Liver (tissue), 9 donors: ENCODE data around the gene SAPCD2. TPM values are rescaled to one million over a fixed set of nuclear protein-coding genes. Genes with fewer than 3 reads are reported as not detected.
A peak's percentile ranks its signal among the peaks of the same experiment; 100 is the strongest.

ENCODE experiments used
- DNase-seq: peaks from one replicate; pipeline ENCODE4 v3.0.0-alpha.2; 2017; ENCODE audit warnings: low spot score
- H3K27ac ChIP-seq, 2 donors: one replicate each; pipeline ENCODE4 v1.7.0; 2013; ENCODE audit warnings: inconsistent platforms in 2 of 2, low read length in 2 of 2, control low read depth in 1 of 2, low read depth in 1 of 2, mild to moderate bottlenecking in 1 of 2
- H3K27me3 ChIP-seq, 4 donors: one replicate each; pipeline versions ENCODE4 v1.6.1 to v1.7.0; 2013; ENCODE audit warnings: low read length in 3 of 4, inconsistent platforms in 1 of 4, mild to moderate bottlenecking in 1 of 4, moderate library complexity in 1 of 4; ENCODE audit not compliant: control insufficient read depth in 4 of 4, insufficient read depth in 4 of 4
- H3K36me3 ChIP-seq, 4 donors: one replicate each; pipeline versions ENCODE4 v1.6.1 to v1.7.0; 2013; ENCODE audit warnings: low read length in 3 of 4, mild to moderate bottlenecking in 3 of 4, low read depth in 1 of 4, moderate library complexity in 1 of 4; ENCODE audit not compliant: control insufficient read depth in 4 of 4, insufficient read depth in 3 of 4
- H3K4me1 ChIP-seq, 4 donors: one replicate each; pipeline versions ENCODE4 v1.6.1 to v1.7.0; 2013; ENCODE audit warnings: low read length in 3 of 4, mild to moderate bottlenecking in 3 of 4, moderate library complexity in 1 of 4; ENCODE audit not compliant: control insufficient read depth in 4 of 4, insufficient read depth in 4 of 4
- H3K4me3 ChIP-seq, 3 donors: one replicate each; pipeline versions ENCODE4 v1.6.1 to v1.7.0; 2013; ENCODE audit warnings: low read length in 3 of 3, control low read depth in 1 of 3, low read depth in 1 of 3, mild to moderate bottlenecking in 1 of 3
- H3K9ac ChIP-seq, 2 donors: one replicate each; pipeline ENCODE4 v1.7.0; 2013; ENCODE audit warnings: low read length in 2 of 2, mild to moderate bottlenecking in 2 of 2, moderate library complexity in 2 of 2, control low read depth in 1 of 2, low read depth in 1 of 2
- H3K9me3 ChIP-seq, 4 donors: one replicate each; pipeline versions ENCODE4 v1.6.1 to v1.7.0; 2013; ENCODE audit warnings: low read length in 3 of 4; ENCODE audit not compliant: control insufficient read depth in 4 of 4
- CTCF ChIP-seq: fragments of 150-350 bp; IDR thresholded peaks from 2 replicates; pipeline ENCODE4 v1.5.1; 2017; ENCODE audit warnings: improper control_type of control experiment, low read depth, low read length; ENCODE audit not compliant: missing input control
- EGR1 ChIP-seq, 2 donors: IDR thresholded peaks; 2 replicates each; pipeline ENCODE4 v1.6.1; 2016 to 2018; ENCODE audit warnings: antibody characterized with exemption in 2 of 2, low read depth in 2 of 2
- GABPA ChIP-seq, 2 donors: IDR thresholded peaks in 1 of 2; conservative IDR thresholded peaks in 1 of 2; 2 replicates each; pipeline ENCODE4 v1.6.1; 2016; ENCODE audit warnings: antibody characterized with exemption in 2 of 2, mild to moderate bottlenecking in 1 of 2, moderate library complexity in 1 of 2
- HNF4G ChIP-seq: IDR thresholded peaks from 2 replicates; pipeline ENCODE4 v1.6.1; 2016; ENCODE audit warnings: antibody characterized with exemption
- JUND ChIP-seq, 2 donors: IDR thresholded peaks; 2 replicates each; pipeline ENCODE4 v1.6.1; 2016; ENCODE audit warnings: antibody characterized with exemption in 2 of 2
- NR2F2 ChIP-seq: IDR thresholded peaks from 2 replicates; pipeline ENCODE4 v1.6.1; 2016; ENCODE audit warnings: antibody characterized with exemption
- RAD21 ChIP-seq, 2 donors: IDR thresholded peaks; 2 replicates each; pipeline ENCODE4 v1.6.1; 2016; ENCODE audit warnings: antibody characterized with exemption in 2 of 2, mild to moderate bottlenecking in 2 of 2
- RXRA ChIP-seq, 2 donors: IDR thresholded peaks; 2 replicates each; pipeline ENCODE4 v1.6.1; 2017 to 2018; ENCODE audit warnings: antibody characterized with exemption in 2 of 2, mild to moderate bottlenecking in 1 of 2
- TAF1 ChIP-seq: conservative IDR thresholded peaks from 2 replicates; pipeline ENCODE4 v1.6.1; 2016; ENCODE audit warnings: antibody characterized with exemption, mild to moderate bottlenecking
- YY1 ChIP-seq: IDR thresholded peaks from 2 replicates; pipeline ENCODE4 v1.6.1; 2016; ENCODE audit warnings: antibody characterized with exemption, mild to moderate bottlenecking
- WGBS: extraction: QIAGEN DNeasy Blood & Tissue Kit; methylation state at CpG from one replicate; pipeline ENCODE4 v1.1.7; 2013; 5-methylcytosine and 5-hydroxymethylcytosine counted together
- polyA plus RNA-seq, 2 donors: library from polyadenylated mRNA; stranded (reverse) in 1 of 2; unstranded in 1 of 2; fragments of 200-250 nt in 1 of 2; fragments of >200 nt in 1 of 2; fragmentation: Nextera tagmentation in 1 of 2; extraction: Ambion mirVana in 1 of 2; gene quantifications; one replicate each; pipeline versions ENCODE4 v1.2.1 to v1.2.3, GENCODE V29; 2013 to 2015
- total RNA-seq, 2 donors: library from RNA; depleted of rRNA; stranded (reverse); fragments of >200 nt; gene quantifications; one replicate each; pipeline ENCODE4 v1.2.3, GENCODE V29; 2014
- TF ChIP-seq, protein P1 (sequence below): IDR thresholded peaks from 2 replicates; pipeline ENCODE4 v1.6.1; 2016; ENCODE audit warnings: antibody characterized with exemption, mild to moderate bottlenecking
- TF ChIP-seq, protein P2 (sequence below): IDR thresholded peaks from 2 replicates; pipeline ENCODE4 v1.6.1; 2016; ENCODE audit warnings: antibody characterized with exemption
- TF ChIP-seq, protein P3 (sequence below): IDR thresholded peaks from 2 replicates; pipeline ENCODE4 v1.6.1; 2016; ENCODE audit warnings: antibody characterized with exemption
- donor health status: healthy.
- donor health status: healthy.
- donor health status: healthy.
- donor health status: healthy.
- donor health status: healthy.

SAPCD2 gene
- total and polyA plus RNA-seq, 4 donors = 0.06 to 1.8 (median 0.23) TPM

DNA sequence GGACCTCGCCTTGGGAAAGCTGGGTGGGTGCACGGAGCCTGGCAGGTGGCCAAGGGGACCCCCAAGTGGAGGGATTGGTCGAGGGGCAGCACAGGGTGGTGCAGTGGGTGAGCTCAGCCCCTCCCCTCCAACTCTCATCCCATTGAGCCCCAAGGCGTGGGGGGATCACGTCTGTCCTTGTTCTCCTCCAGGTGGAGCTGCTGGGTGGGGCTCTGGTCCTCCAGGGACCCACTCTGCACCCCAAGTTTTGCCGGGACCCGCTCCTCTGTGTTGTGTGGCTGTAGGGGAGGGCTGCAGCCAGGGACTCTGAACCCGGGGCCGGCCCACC, 34.9 kb downstream of the SAPCD2 start:
- WGBS = 34% methylated on average over 9 of the region's 9 CpGs
- Histone ChIP-seq H3K27me3 (peaks cover 0 to 2% (median 0%) of the 10 kb centered on the region in 4 donors), H3K27ac (no peak overlapping the region), H3K4me1 (peaks cover 0 to 10% (median 1%) of the 10 kb centered on the region in 4 donors), H3K9me3 (no peaks in the 10 kb centered on the region), H3K4me3 (no peak overlapping the region), H3K36me3 (no peaks in the 10 kb centered on the region), H3K9ac (no peak overlapping the region)
- no peak for DNase-seq
- TF ChIP-seq, protein P1, sequence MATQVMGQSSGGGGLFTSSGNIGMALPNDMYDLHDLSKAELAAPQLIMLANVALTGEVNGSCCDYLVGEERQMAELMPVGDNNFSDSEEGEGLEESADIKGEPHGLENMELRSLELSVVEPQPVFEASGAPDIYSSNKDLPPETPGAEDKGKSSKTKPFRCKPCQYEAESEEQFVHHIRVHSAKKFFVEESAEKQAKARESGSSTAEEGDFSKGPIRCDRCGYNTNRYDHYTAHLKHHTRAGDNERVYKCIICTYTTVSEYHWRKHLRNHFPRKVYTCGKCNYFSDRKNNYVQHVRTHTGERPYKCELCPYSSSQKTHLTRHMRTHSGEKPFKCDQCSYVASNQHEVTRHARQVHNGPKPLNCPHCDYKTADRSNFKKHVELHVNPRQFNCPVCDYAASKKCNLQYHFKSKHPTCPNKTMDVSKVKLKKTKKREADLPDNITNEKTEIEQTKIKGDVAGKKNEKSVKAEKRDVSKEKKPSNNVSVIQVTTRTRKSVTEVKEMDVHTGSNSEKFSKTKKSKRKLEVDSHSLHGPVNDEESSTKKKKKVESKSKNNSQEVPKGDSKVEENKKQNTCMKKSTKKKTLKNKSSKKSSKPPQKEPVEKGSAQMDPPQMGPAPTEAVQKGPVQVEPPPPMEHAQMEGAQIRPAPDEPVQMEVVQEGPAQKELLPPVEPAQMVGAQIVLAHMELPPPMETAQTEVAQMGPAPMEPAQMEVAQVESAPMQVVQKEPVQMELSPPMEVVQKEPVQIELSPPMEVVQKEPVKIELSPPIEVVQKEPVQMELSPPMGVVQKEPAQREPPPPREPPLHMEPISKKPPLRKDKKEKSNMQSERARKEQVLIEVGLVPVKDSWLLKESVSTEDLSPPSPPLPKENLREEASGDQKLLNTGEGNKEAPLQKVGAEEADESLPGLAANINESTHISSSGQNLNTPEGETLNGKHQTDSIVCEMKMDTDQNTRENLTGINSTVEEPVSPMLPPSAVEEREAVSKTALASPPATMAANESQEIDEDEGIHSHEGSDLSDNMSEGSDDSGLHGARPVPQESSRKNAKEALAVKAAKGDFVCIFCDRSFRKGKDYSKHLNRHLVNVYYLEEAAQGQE = no peak
- TF ChIP-seq RAD21 (IDR thresholded peaks at IDR 0.05) (no peak), RXRA (IDR thresholded peaks at IDR 0.05) (no peak), TAF1 (no peak), YY1 (no peak), GABPA (IDR thresholded peaks at IDR 0.05 in 1 of 2, conservative IDR thresholded peaks at IDR 0.05 in 1 of 2) (no peak), HNF4G (no peak), EGR1 (IDR thresholded peaks at IDR 0.05; ENCODE audit: low read depth in 2 of 2) (no peak), CTCF (no peak), JUND (IDR thresholded peaks at IDR 0.05) (no peak), NR2F2 (no peak)
- TF ChIP-seq, protein P2, sequence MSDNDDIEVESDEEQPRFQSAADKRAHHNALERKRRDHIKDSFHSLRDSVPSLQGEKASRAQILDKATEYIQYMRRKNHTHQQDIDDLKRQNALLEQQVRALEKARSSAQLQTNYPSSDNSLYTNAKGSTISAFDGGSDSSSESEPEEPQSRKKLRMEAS = no peak
- TF ChIP-seq, protein P3, sequence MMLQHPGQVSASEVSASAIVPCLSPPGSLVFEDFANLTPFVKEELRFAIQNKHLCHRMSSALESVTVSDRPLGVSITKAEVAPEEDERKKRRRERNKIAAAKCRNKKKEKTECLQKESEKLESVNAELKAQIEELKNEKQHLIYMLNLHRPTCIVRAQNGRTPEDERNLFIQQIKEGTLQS = no peak

- H3K9ac ChIP-seq = no peak overlapping the region
Measured at GRCh38 chr9:137034709-137035506, 35.4 kb downstream of the SAPCD2 start.

More at GRCh38 chr9:137034709-137035506, 35.4 kb downstream of the SAPCD2 start:
- WGBS = 23% methylated on average over 24 of the region's 24 CpGs
- peaks cover 0 to 2% (median 0%) of the 10 kb centered on the region in 4 donors for H3K27me3 ChIP-seq
- H3K36me3 ChIP-seq = no peaks in the 10 kb centered on the region
- TF ChIP-seq TAF1 (no peak), CTCF (peak; percentile 90), RAD21 (IDR thresholded peaks at IDR 0.05) (peak; percentile 90 to 92)
- no peaks in the 10 kb centered on the region for H3K9me3 ChIP-seq
- H3K4me3 ChIP-seq = no peak overlapping the region
- peak; percentile 82 for DNase-seq
- peak overlapping the region; percentile 8 to 43 for H3K27ac ChIP-seq
- peaks cover 0 to 10% (median 1%) of the 10 kb centered on the region in 4 donors for H3K4me1 ChIP-seq
